ENCODE measurements around the gene PIH1D1.
A peak's percentile ranks its signal among the peaks of the same experiment; 100 is the strongest.

Gene PIH1D1

GRCh38 chr19:49488863-49489537, 37.4 kb upstream of the PIH1D1 start:
- ChIA-PET POLR2A (interaction anchor here (0.5 to 2.4 kb wide), 7 partner anchors 10 to 361 kb away, joined by 3 to 13 read pairs (median 4); partner anchors contain the start of gene ALDH16A1), CTCF (interaction anchor here (0.6 to 1.9 kb wide), 5 partner anchors 10 to 126 kb away, joined by 3 to 5 read pairs (median 3); partner anchors contain the start of genes DKKL1 and FLT3LG)
- H3K36me3 ChIP-seq (ENCODE audit: control insufficient read depth in 2 of 2, insufficient read depth in 1 of 2, low read length in 2 of 2), result peaks cover 14 to 55% of the 10 kb centered on the region in 2 experiments
- H3K4me1 ChIP-seq (ENCODE audit: control insufficient read depth, insufficient read depth, low read length), result peaks cover 4% of the 10 kb centered on the region; the same call in 1 of the 2 replicates
- peak overlapping the region; percentile 95 for H3K27ac ChIP-seq (ENCODE audit: extremely low read depth, low read depth, low read length)
- H3K4me3 ChIP-seq (ENCODE audit: low read depth, low read length), result peak overlapping the region; percentile 96
- H3K9me3 ChIP-seq (ENCODE audit: control insufficient read depth, insufficient read depth, low read depth, low read length), result no peaks in the 10 kb centered on the region
- TF ChIP-seq ZBTB17 (tag by site-specific recombination; IDR thresholded peaks at IDR 0.05) (peak; percentile 81), ZNF324 (tag by site-specific recombination; IDR thresholded peaks at IDR 0.05) (no peak)

GRCh38 chr19:49488046-49488862, 36.6 kb upstream of the PIH1D1 start:
- peak overlapping the region; percentile 96 for H3K4me3 ChIP-seq (ENCODE audit: low read depth, low read length)
- ChIA-PET POLR2A (interaction anchor here (0.7 to 2.4 kb wide), 13 partner anchors 8 to 1125 kb away, joined by 3 to 26 read pairs (median 5); partner anchors contain the start of genes ALDH16A1, NOSIP, PIH1D1 and PRR12), CTCF (interaction anchor here (0.6 to 1.9 kb wide), 5 partner anchors 9 to 65 kb away, joined by 3 to 5 read pairs (median 4); no protein-coding TSS in a partner anchor)
- no peaks in the 10 kb centered on the region for H3K9me3 ChIP-seq (ENCODE audit: control insufficient read depth, insufficient read depth, low read depth, low read length)
- peaks cover 14 to 55% of the 10 kb centered on the region in 2 experiments for H3K36me3 ChIP-seq (ENCODE audit: control insufficient read depth in 2 of 2, insufficient read depth in 1 of 2, low read length in 2 of 2)
- TF ChIP-seq MZF1 (tag by site-specific recombination; IDR thresholded peaks at IDR 0.05; ENCODE audit: borderline replicate concordance) (no peak), KLF7 (tag by site-specific recombination; IDR thresholded peaks at IDR 0.05; ENCODE audit: borderline replicate concordance) (no peak), MYNN (tag by site-specific recombination; IDR thresholded peaks at IDR 0.05; ENCODE audit: borderline replicate concordance) (no peak), ZNF501 (tag by site-specific recombination; IDR thresholded peaks at IDR 0.05) (no peak), WT1 (tag by site-specific recombination; IDR thresholded peaks at IDR 0.05) (no peak), ZFP41 (tag by site-specific recombination; IDR thresholded peaks at IDR 0.05; ENCODE audit: borderline replicate concordance) (no peak), ZBTB11 (tag by site-specific recombination; conservative IDR thresholded peaks at IDR 0.05; ENCODE audit: low read depth) (0 out of 2 replicates have a peak, but pooled peaks have one; percentile 18), SCRT1 (tag by site-specific recombination; IDR thresholded peaks at IDR 0.05; ENCODE audit: borderline replicate concordance) (no peak), GLIS1 (tag by site-specific recombination; IDR thresholded peaks at IDR 0.05) (0 out of 2 replicates have a peak, but pooled peaks have one; percentile 33), HOXC10 (CRISPR knock-in tag; IDR thresholded peaks at IDR 0.05) (no peak), ZNF473 (tag by site-specific recombination; IDR thresholded peaks at IDR 0.05) (no peak)
- peak overlapping the region; percentile 95 for H3K27ac ChIP-seq (ENCODE audit: extremely low read depth, low read depth, low read length)
- H3K4me1 ChIP-seq (ENCODE audit: control insufficient read depth, insufficient read depth, low read length), result peaks cover 4% of the 10 kb centered on the region; the same call in 1 of the 2 replicates

GRCh38 chr19:49487277-49488045, 35.8 kb upstream of the PIH1D1 start, which contains the start of gene RPL13A:
TSS of gene RPL13A (plus strand) at chr19:49487608. CDS start at chr19:49487630, 22 bp downstream.
- CTCF ChIA-PET, result interaction anchor here (0.6 to 1.9 kb wide), 4 partner anchors 9 to 66 kb away, joined by 3 to 5 read pairs (median 4); no protein-coding TSS in a partner anchor
- no peaks in the 10 kb centered on the region for H3K9me3 ChIP-seq (ENCODE audit: control insufficient read depth, insufficient read depth, low read depth, low read length)
- H3K27ac ChIP-seq (ENCODE audit: extremely low read depth, low read depth, low read length), result peak within 1 kb of the TSS; percentile 95
- TF ChIP-seq ZNF391 (tag by site-specific recombination; IDR thresholded peaks at IDR 0.05; ENCODE audit: borderline replicate concordance, low read depth) (peak; percentile 72; the same call in 1 of the 2 replicates), ZNF654 (tag by site-specific recombination; IDR thresholded peaks at IDR 0.05; ENCODE audit: low read depth) (no peak), ZFHX2 (tag by site-specific recombination; conservative IDR thresholded peaks at IDR 0.05) (peak; percentile 80), ZNF843 (tag by site-specific recombination; IDR thresholded peaks at IDR 0.05) (0 out of 2 replicates have a peak, but pooled peaks have one; percentile 31), ZBTB7A (tag by site-specific recombination; IDR thresholded peaks at IDR 0.05; ENCODE audit: low read depth) (peak; percentile 48; the same call in 1 of the 2 replicates), ZNF658 (tag by site-specific recombination; IDR thresholded peaks at IDR 0.05) (no peak), ZSCAN30 (tag by site-specific recombination; IDR thresholded peaks at IDR 0.05) (peak; percentile 86), ZNF76 (tag by site-specific recombination; IDR thresholded peaks at IDR 0.05; ENCODE audit: borderline replicate concordance, low read depth) (peak; percentile 71; the same call in 1 of the 2 replicates), BCL11A (tag by site-specific recombination; IDR thresholded peaks at IDR 0.05; ENCODE audit: low read depth) (peak; percentile 72; the same call in 1 of the 2 replicates), ZNF580 (tag by site-specific recombination; IDR thresholded peaks at IDR 0.05) (peak; percentile 96), ZNF335 (tag by site-specific recombination; conservative IDR thresholded peaks at IDR 0.05) (peak; percentile 21; the same call in 1 of the 2 replicates)

More at GRCh38 chr19:49487277-49488045, 35.8 kb upstream of the PIH1D1 start, which contains the start of gene RPL13A:
- H3K4me1 ChIP-seq (ENCODE audit: control insufficient read depth, insufficient read depth, low read length), result peaks cover 4% of the 10 kb centered on the region; the same call in 1 of the 2 replicates
- H3K36me3 ChIP-seq (ENCODE audit: control insufficient read depth in 2 of 2, insufficient read depth in 1 of 2, low read length in 2 of 2), result peaks cover 14 to 48% of the 10 kb centered on the region in 2 experiments
- H3K4me3 ChIP-seq (ENCODE audit: low read depth, low read length), result peak within 1 kb of the TSS; percentile 96
- POLR2A ChIA-PET, result interaction anchor here (0.7 to 2.4 kb wide), 12 partner anchors 9 to 1124 kb away, joined by 3 to 26 read pairs (median 4); partner anchors contain the start of genes ALDH16A1, NOSIP, PIH1D1 and PRR12
